ENCODE measurements around the gene OCA2.

The OCA2 gene

GRCh38 chr15:27815035-27815434 is 284.1 kb downstream of the OCA2 start:
- no peaks in the 10 kb centered on the region for H3K79me2 ChIP-seq (ENCODE audit: control insufficient read depth, insufficient read depth, low read length, poor library complexity)
- H2AFZ ChIP-seq (ENCODE audit: insufficient read depth, low read length, poor library complexity): no peak overlapping the region
- H4K91ac ChIP-seq (ENCODE audit: low read depth, low read length): no peak overlapping the region
- H3K4me1 ChIP-seq (ENCODE audit: control insufficient read depth in 1 of 2, insufficient read depth in 2 of 2, low read length in 2 of 2): no peaks in the 10 kb centered on the region
- H3K18ac ChIP-seq (ENCODE audit: low read length): no peak overlapping the region
- no peaks in the 10 kb centered on the region for H3K36me3 ChIP-seq (ENCODE audit: control insufficient read depth in 1 of 2, insufficient read depth in 2 of 2, low read length in 2 of 2)
- no peak overlapping the region for H3K14ac ChIP-seq (ENCODE audit: low read length)
- no peak overlapping the region for H3K23ac ChIP-seq (ENCODE audit: low read length)
- DNase-seq: no peak
- H2BK5ac ChIP-seq (ENCODE audit: low read depth, low read length, poor library complexity): no peak overlapping the region
- no CpG with 5 or more reads among the region's 8 CpGs for WGBS (ENCODE audit: extremely low coverage, insufficient coverage, insufficient read length)
- H2BK12ac ChIP-seq (ENCODE audit: low read length): no peak overlapping the region
- H3K79me1 ChIP-seq (ENCODE audit: low read length): no peaks in the 10 kb centered on the region
- no peak overlapping the region for H3K4ac ChIP-seq (ENCODE audit: low read depth, low read length)
- no peak overlapping the region for H3K9ac ChIP-seq (ENCODE audit: low read length)
- H3K4me3 ChIP-seq (ENCODE audit: low read depth, low read length): no peak overlapping the region
- no peak overlapping the region for H4K8ac ChIP-seq (ENCODE audit: low read depth, low read length)
- H4K12ac ChIP-seq (ENCODE audit: low read depth, low read length): no peak overlapping the region
- peaks cover 3% of the 10 kb centered on the region for H3K9me3 ChIP-seq (ENCODE audit: insufficient read depth, low read depth, low read length)
- H2BK120ac ChIP-seq (ENCODE audit: insufficient read depth, low read length, poor library complexity): no peak overlapping the region
- no peak overlapping the region for H3K4me2 ChIP-seq (ENCODE audit: low read length)
- H3K27ac ChIP-seq (ENCODE audit: low read depth, low read length): no peak overlapping the region
- no peak overlapping the region for H2AK5ac ChIP-seq (ENCODE audit: low read length)
- no peaks in the 10 kb centered on the region for H3K27me3 ChIP-seq (ENCODE audit: insufficient read depth, low read length)

GRCh38 chr15:27813139-27813538 is 286.0 kb downstream of the OCA2 start:
- Histone ChIP-seq H3K27ac (ENCODE audit: low read depth, low read length) (no peak overlapping the region), H3K9me3 (ENCODE audit: insufficient read depth, low read depth, low read length) (peaks cover 3% of the 10 kb centered on the region), H3K4ac (ENCODE audit: low read depth, low read length) (no peak overlapping the region), H3K79me1 (ENCODE audit: low read length) (no peaks in the 10 kb centered on the region), H3K4me2 (ENCODE audit: low read length) (no peak overlapping the region), H3K18ac (ENCODE audit: low read length) (no peak overlapping the region), H3K79me2 (ENCODE audit: control insufficient read depth, insufficient read depth, low read length, poor library complexity) (no peaks in the 10 kb centered on the region), H2AFZ (ENCODE audit: insufficient read depth, low read length, poor library complexity) (no peak overlapping the region), H4K91ac (ENCODE audit: low read depth, low read length) (no peak overlapping the region), H3K27me3 (ENCODE audit: insufficient read depth, low read length) (no peaks in the 10 kb centered on the region), H3K36me3 (ENCODE audit: control insufficient read depth in 1 of 2, insufficient read depth in 2 of 2, low read length in 2 of 2) (no peaks in the 10 kb centered on the region), H4K12ac (ENCODE audit: low read depth, low read length) (no peak overlapping the region), H2BK5ac (ENCODE audit: low read depth, low read length, poor library complexity) (no peak overlapping the region), H3K14ac (ENCODE audit: low read length) (no peak overlapping the region), H4K8ac (ENCODE audit: low read depth, low read length) (no peak overlapping the region), H2BK120ac (ENCODE audit: insufficient read depth, low read length, poor library complexity) (no peak overlapping the region), H3K9ac (ENCODE audit: low read length) (peak overlapping the region; percentile 33), H3K23ac (ENCODE audit: low read length) (no peak overlapping the region), H2AK5ac (ENCODE audit: low read length) (no peak overlapping the region), H3K4me1 (ENCODE audit: control insufficient read depth in 1 of 2, insufficient read depth in 2 of 2, low read length in 2 of 2) (no peaks in the 10 kb centered on the region), H2BK12ac (ENCODE audit: low read length) (no peak overlapping the region), H3K4me3 (ENCODE audit: low read depth, low read length) (no peak overlapping the region)
- DNase-seq: no peak
- WGBS (ENCODE audit: extremely low coverage, insufficient coverage, insufficient read length): no CpG with 5 or more reads among the region's 2 CpGs

GRCh38 chr15:27808182-27808581 is 290.9 kb downstream of the OCA2 start:
- no peaks in the 10 kb centered on the region for H3K79me1 ChIP-seq (ENCODE audit: low read length)
- no peak overlapping the region for H3K23ac ChIP-seq (ENCODE audit: low read length)
- no peaks in the 10 kb centered on the region for H3K27me3 ChIP-seq (ENCODE audit: insufficient read depth, low read length)
- H2AK5ac ChIP-seq (ENCODE audit: low read length): no peak overlapping the region
- no peak overlapping the region for H3K14ac ChIP-seq (ENCODE audit: low read length)
- H4K91ac ChIP-seq (ENCODE audit: low read depth, low read length): no peak overlapping the region
- H3K27ac ChIP-seq (ENCODE audit: low read depth, low read length): no peak overlapping the region
- H2BK5ac ChIP-seq (ENCODE audit: low read depth, low read length, poor library complexity): no peak overlapping the region
- H3K4me1 ChIP-seq (ENCODE audit: control insufficient read depth in 1 of 2, insufficient read depth in 2 of 2, low read length in 2 of 2): no peaks in the 10 kb centered on the region
- H2AFZ ChIP-seq (ENCODE audit: insufficient read depth, low read length, poor library complexity): no peak overlapping the region
- no peak overlapping the region for H3K4me2 ChIP-seq (ENCODE audit: low read length)
- no peak overlapping the region for H3K9ac ChIP-seq (ENCODE audit: low read length)
- no peak overlapping the region for H4K8ac ChIP-seq (ENCODE audit: low read depth, low read length)
- WGBS (ENCODE audit: extremely low coverage, insufficient coverage, insufficient read length): no CpG with 5 or more reads among the region's 9 CpGs
- H3K36me3 ChIP-seq (ENCODE audit: control insufficient read depth in 1 of 2, insufficient read depth in 2 of 2, low read length in 2 of 2): no peaks in the 10 kb centered on the region
- no peak overlapping the region for H3K4me3 ChIP-seq (ENCODE audit: low read depth, low read length)
- no peak for DNase-seq
- no peak overlapping the region for H2BK12ac ChIP-seq (ENCODE audit: low read length)
- H3K4ac ChIP-seq (ENCODE audit: low read depth, low read length): no peak overlapping the region
- no peak overlapping the region for H3K18ac ChIP-seq (ENCODE audit: low read length)
- H3K9me3 ChIP-seq (ENCODE audit: insufficient read depth, low read depth, low read length): no peaks in the 10 kb centered on the region
- no peaks in the 10 kb centered on the region for H3K79me2 ChIP-seq (ENCODE audit: control insufficient read depth, insufficient read depth, low read length, poor library complexity)
- no peak overlapping the region for H4K12ac ChIP-seq (ENCODE audit: low read depth, low read length)
- no peak overlapping the region for H2BK120ac ChIP-seq (ENCODE audit: insufficient read depth, low read length, poor library complexity)

GRCh38 chr15:27807335-27807734 is 291.8 kb downstream of the OCA2 start:
- Histone ChIP-seq H3K4me1 (ENCODE audit: control insufficient read depth in 1 of 2, insufficient read depth in 2 of 2, low read length in 2 of 2) (no peaks in the 10 kb centered on the region), H4K91ac (ENCODE audit: low read depth, low read length) (no peak overlapping the region), H4K12ac (ENCODE audit: low read depth, low read length) (no peak overlapping the region), H3K36me3 (ENCODE audit: control insufficient read depth in 1 of 2, insufficient read depth in 2 of 2, low read length in 2 of 2) (no peaks in the 10 kb centered on the region), H3K9ac (ENCODE audit: low read length) (no peak overlapping the region), H3K27me3 (ENCODE audit: insufficient read depth, low read length) (no peaks in the 10 kb centered on the region), H3K27ac (ENCODE audit: low read depth, low read length) (no peak overlapping the region), H2BK120ac (ENCODE audit: insufficient read depth, low read length, poor library complexity) (no peak overlapping the region), H3K14ac (ENCODE audit: low read length) (no peak overlapping the region), H3K79me2 (ENCODE audit: control insufficient read depth, insufficient read depth, low read length, poor library complexity) (no peaks in the 10 kb centered on the region), H2BK5ac (ENCODE audit: low read depth, low read length, poor library complexity) (no peak overlapping the region), H3K23ac (ENCODE audit: low read length) (peak overlapping the region; percentile 3), H2AFZ (ENCODE audit: insufficient read depth, low read length, poor library complexity) (no peak overlapping the region), H2AK5ac (ENCODE audit: low read length) (no peak overlapping the region), H2BK12ac (ENCODE audit: low read length) (no peak overlapping the region), H3K4me2 (ENCODE audit: low read length) (no peak overlapping the region), H3K18ac (ENCODE audit: low read length) (no peak overlapping the region), H4K8ac (ENCODE audit: low read depth, low read length) (no peak overlapping the region), H3K79me1 (ENCODE audit: low read length) (no peaks in the 10 kb centered on the region), H3K4ac (ENCODE audit: low read depth, low read length) (no peak overlapping the region), H3K4me3 (ENCODE audit: low read depth, low read length) (no peak overlapping the region), H3K9me3 (ENCODE audit: insufficient read depth, low read depth, low read length) (no peaks in the 10 kb centered on the region)
- no peak for DNase-seq
- WGBS (ENCODE audit: extremely low coverage, insufficient coverage, insufficient read length): no CpG with 5 or more reads among the region's 7 CpGs

Data from trophoblast cell (in vitro differentiated cells and primary cell).